HG02759 (cell line): ENCODE results near the gene HOOK2.
A peak's percentile ranks its signal among the peaks of the same experiment; 100 is the strongest.

Experiments
- ATAC-seq: cut with Tn5 transposase; IDR thresholded peaks from one replicate; pipeline ENCODE4 v1.9.1; 2021; ENCODE audit warnings: mild to moderate bottlenecking, moderate library complexity; ENCODE audit not compliant: unreplicated experiment

HOOK2 gene

DNA sequence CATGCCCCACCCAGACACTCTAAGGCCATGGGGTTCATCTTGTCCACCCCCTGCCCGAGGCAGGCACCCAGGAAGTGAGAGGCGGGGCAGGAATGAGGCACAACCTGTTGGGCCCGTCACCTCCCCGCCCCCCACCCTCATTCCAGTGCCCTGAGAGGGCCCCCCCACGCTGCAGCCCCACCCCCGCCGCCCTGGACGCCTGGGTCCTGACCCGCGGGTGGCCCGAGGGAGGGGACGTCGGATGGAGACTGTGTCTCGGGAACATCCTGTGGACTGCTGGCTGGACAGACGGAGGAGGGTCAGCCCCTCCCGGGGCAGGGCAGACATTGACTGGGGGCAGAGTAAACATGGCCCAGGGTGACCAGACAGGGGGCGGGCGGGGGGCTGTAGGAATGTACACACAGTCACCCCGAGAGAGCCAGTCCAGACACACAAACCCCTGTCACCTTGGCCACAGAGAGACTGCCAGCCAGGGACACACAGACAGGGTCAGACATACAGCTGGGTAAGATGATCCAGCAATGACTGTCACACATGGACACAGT is 8.6 kb upstream of the HOOK2 start:
- no peak for ATAC-seq

DNA sequence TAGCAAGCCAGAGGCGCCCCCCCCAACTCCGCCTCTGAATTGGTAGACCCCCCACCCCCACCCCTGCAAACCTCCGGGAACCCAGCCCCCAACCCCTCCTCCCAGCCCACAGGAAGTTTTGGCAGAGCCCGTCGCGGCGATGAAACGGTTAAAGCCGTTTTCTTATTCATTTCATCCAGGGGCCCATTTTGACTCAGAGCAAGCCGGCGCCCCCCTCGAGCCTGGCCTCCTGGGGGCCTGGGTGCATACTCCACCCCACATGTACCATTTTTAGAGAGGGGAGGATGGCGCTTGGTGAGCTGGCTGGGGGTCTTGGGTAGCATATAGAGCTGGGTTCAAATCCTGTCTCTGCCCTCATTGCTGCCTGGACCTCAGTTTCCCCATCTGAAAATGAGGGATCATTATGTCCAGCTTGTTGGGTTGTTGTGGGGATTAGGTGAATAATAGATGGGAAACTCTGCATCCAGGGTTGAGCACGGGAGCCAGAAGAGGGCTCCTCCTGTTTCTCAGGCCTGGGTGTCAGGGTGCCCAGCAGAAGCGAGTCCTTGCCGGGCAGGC is 8.0 kb upstream of the HOOK2 start:
- no peak for ATAC-seq

GRCh38 chr19:12782424-12783290 is 7.3 kb upstream of the HOOK2 start:
- peak; percentile 44 for ATAC-seq

GRCh38 chr19:12782174-12782423 is 6.7 kb upstream of the HOOK2 start:
- peak; percentile 1 for ATAC-seq

- no peak for ATAC-seq
Measured at GRCh38 chr19:12779162-12779993, 4.0 kb upstream of the HOOK2 start.

GRCh38 chr19:12778905-12779161 is 3.5 kb upstream of the HOOK2 start:
- ATAC-seq: no peak

DNA sequence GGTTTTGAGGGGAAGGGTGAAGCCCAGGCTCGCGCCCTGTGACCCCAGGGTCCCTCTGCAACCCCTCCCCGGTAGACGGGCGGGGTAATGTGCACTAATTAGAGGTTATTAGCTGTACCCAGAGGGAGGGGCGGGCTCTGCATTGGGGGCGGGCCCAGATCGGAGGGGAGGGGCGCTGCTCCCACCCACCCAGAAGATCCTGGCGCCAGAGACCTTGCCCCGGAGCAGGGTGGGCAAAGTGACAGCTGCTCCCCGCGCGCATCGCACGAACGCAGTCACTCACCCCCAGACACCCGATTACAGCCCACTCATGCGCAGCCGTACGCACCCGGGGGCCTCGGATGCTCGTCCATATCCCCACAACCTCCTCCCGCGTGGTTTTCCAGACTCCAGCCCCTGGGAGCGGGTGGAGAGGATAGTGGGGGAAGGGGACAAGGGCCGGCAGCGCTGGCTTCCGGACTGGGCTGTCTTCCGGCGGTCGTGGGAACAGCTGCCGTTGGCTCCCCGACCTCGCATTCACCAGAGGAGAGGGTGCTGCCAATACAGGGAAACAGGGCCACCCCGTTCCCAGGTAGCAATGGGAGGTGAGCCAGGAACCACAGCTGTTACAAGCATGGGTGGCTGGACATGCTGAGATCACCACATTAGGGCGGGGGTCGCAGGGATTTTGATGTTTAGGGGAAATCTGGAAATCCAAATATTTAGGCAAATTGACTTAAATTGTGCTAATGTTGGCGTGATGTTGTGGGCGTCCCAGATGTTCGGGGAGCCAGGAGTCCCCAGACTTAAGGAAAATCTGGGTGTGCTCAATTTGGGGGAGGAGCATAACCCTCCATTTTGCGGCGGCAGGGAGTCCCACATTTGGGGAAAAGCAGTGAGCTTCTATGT is 2.9 kb upstream of the HOOK2 start:
- no peak for ATAC-seq

DNA sequence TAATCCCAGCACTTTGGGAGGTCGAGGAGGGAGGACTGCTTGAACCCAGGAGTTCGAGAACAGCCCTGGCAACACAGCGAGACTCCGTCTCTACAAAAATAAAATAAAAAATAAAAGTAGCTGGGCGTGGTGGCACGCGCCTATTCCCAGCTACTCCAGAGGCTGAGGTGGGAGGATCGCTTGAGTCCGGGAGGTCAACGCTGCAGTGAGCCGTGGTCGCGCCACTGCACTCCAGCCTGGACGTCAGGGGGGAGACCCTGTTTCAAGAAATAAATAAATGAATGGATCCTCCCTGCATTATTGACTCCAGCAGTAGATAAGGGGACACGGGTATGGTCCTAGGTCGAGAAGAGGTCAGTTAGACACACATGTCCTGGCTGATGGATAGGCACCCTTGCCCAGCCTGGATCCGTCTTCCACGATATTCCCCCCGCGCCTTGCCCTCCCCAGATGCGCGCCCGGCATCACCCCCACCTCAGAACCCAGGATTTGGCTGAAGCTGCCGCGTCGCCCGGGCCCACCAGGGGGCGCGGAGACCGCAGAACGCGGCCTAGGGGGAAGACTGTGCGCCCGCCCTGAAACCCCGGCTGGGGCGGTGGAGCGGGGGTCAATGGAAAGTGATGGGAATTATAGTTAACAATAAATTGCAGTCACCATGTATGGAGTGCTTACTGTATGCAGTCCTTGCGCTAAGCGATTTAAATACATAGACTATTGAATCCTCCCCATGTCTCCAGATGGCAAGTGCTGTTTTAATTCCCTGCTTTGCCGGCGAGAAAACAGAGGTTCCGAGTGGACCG is 2.1 kb upstream of the HOOK2 start:
- no peak for ATAC-seq

DNA sequence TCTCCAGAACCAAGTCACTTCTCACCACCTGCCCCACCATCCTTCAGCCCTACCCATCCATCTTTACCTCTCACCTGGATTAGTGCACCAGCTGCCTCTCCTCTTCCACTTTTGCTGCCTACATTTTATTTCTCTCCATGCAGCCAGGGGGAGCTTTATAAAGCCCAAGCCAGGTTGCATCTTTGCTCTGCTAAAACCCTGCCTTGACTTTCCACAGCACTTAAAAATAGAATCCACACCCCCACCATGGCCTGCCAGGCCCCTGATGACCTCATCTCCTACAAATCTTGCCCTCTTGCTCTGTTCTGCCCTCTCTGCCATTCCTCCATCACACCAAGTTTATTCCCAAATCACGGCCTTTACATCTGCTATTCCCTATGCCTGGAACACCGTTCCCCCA is 1.8 kb downstream of the HOOK2 start:
- ATAC-seq: no peak

GRCh38 chr19:12772323-12772722 is 3.0 kb downstream of the HOOK2 start:
- no peak for ATAC-seq

- ATAC-seq: no peak
Measured at GRCh38 chr19:12770922-12771321, 4.4 kb downstream of the HOOK2 start.

DNA sequence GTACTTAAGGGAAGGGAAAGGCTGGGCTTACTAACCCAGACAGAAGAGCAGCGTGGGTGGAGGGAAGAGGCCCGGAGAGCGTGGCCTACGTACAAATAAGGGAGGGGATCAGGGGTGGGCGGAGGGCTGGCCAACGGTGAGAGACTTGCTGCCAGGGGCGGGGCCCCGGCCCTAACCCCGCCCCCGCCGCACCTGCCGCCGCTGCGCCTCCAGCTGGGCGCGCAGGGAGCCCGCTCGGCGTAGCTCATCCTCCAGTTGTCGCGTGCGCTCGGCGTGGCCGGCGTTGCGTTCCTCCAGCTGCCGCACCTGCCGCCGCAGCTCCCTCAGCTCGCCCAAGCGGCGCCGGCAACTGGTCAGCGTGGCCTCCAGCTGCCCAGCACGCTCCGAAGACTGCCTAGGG is 5.7 kb downstream of the HOOK2 start:
- ATAC-seq: no peak

DNA sequence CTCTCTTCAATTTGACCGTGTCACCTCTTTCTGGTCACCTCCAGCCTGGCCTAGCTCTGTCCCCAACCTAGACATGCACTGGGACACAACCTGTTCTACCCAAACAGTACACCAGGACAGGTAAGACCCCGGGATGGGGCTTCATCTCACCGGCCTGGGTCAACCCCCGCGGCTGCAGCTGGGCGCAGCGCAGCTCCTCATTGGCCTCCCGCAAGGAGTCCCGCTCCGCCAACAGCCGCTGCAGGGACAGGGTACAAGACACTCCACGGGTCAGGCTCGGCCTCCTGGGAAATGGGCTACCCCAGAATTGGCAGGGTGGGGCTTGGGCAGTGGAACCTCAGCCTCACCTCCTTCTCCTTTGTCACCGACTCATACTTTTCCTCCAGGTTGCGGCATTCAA is 7.7 kb downstream of the HOOK2 start:
- no peak for ATAC-seq

DNA sequence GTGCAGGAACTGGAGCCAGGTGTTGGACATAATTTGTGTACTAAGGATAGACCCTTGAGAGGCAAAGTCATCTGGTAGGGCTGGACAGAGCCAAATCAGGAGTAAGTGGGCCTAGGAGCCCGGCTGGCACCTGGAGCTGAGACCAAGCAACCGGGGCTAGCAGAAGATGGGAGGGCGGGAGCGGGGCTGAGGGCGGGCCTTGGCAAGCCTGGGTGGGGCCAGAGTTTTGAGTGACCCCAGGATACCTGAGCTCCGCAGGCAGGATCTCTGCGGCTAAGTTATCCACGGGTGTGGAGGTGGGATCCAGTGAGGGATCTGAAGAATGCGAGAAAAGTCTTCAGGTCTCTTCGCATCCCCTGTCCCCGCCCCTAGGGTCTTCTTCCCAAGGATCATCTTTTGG is 8.2 kb downstream of the HOOK2 start:
- ATAC-seq: no peak

- no peak for ATAC-seq
Measured at GRCh38 chr19:12766051-12766521, 9.3 kb downstream of the HOOK2 start.

- ATAC-seq: no peak
Measured at GRCh38 chr19:12764698-12765097, 10.7 kb downstream of the HOOK2 start.

DNA sequence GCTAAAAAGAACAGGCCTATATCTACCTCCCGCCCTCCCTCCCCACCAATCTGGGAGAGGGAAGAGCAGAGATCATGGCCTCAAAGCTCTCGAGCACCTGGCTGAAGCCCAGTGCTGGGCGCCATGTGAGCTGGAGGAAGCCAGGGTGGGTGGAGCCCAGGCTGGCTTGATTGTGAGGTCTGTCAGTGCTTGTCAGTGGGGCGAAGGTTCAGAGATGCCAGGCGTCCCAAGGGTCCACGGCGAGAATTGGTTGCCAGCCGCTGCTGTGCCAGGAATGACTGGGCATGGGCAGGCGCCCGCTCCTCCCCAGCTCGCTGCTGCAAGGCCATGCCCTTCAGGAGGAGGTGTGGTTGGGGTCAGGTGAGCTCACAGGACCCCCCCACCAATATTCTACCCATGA is 12.3 kb downstream of the HOOK2 start:
- ATAC-seq: no peak

- no peak for ATAC-seq
Measured at GRCh38 chr19:12759686-12760085, 15.7 kb downstream of the HOOK2 start.

DNA sequence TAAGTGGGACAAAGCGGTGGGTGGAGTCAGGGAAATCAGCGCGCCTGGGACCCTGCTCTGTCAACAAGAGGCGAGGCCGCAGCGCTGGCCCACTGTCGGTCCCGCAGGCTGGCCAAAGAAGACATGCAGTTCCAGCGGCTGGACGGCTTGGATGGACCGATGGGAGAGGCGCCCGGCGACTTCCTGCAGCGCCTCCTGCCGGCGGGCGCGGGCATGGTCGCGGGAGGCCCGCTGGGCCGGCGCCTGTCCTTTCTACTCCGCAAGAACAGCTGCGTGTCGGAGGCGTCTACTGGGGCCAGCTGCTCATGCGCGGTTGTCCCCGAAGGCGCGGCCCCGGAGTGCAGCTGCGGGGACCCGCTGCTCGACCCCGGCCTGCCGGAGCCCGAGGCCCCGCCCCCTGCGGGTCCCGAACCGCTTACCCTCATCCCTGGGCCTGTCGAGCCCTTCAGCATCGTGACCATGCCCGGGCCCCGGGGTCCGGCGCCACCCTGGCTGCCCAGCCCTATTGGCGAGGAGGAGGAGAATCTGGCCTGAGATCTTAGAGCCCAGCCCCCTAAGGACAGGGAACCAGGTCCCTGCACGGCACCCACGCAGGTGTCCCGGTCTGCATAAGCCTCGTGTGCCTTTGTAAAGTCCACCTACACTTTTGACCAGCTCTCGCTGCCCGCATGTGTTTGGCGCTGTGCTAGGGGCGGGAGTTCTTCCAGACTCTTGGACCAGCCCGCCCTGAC is 17.6 kb downstream of the HOOK2 start:
- no peak for ATAC-seq
